OCI-LY1 (cell line): Measurements from ENCODE around the gene KLHL2.

ENCODE experiments used
- H2AFZ ChIP-seq: fragments of 200-600 bp; sonication (generic), shearing (Covaris generic); 2 replicates; pipeline ENCODE4 v1.6.0; 2014; ENCODE audit warnings: antibody characterized with exemption, mild to moderate bottlenecking, low read length
- H3F3A ChIP-seq: fragments of 200-600 bp; sonication (generic), shearing (Covaris generic); 2 replicates; pipeline ENCODE4 v1.6.0; 2014; ENCODE audit warnings: mild to moderate bottlenecking, antibody characterized with exemption, low read length, moderate library complexity; ENCODE audit not compliant: insufficient read depth
- H3K27ac ChIP-seq: fragments of 200-600 bp; sonication (generic); 2 replicates; pipeline ENCODE4 v1.5.1; 2014; ENCODE audit warnings: low read length, mixed run types, mild to moderate bottlenecking, low read depth; ENCODE audit not compliant: poor library complexity, severe bottlenecking
- H3K27me3 ChIP-seq: fragments of 200-600 bp; sonication (generic); 2 replicates; pipeline ENCODE4 v1.6.0; 2014; ENCODE audit warnings: antibody characterized with exemption, mild to moderate bottlenecking, low read length, moderate library complexity; ENCODE audit not compliant: insufficient read depth
- H3K36me3 ChIP-seq: fragments of 200-600 bp; sonication (generic); 2 replicates; pipeline ENCODE4 v1.6.1; 2014; ENCODE audit warnings: mild to moderate bottlenecking, antibody characterized with exemption, low read length, moderate library complexity, mixed read lengths; ENCODE audit not compliant: insufficient read depth
- H3K4me1 ChIP-seq: fragments of 200-600 bp; sonication (generic); 2 replicates; pipeline ENCODE4 v1.5.1; 2014; ENCODE audit warnings: mild to moderate bottlenecking, low read length, moderate library complexity; ENCODE audit not compliant: insufficient read depth, severe bottlenecking
- H3K4me2 ChIP-seq: fragments of 200-600 bp; sonication (generic), shearing (Covaris generic); 2 replicates; pipeline ENCODE4 v1.6.1; 2014; ENCODE audit warnings: low read length
- H3K4me3 ChIP-seq: fragments of 200-600 bp; sonication (generic); 2 replicates; pipeline ENCODE4 v1.5.1; 2014; ENCODE audit warnings: low read length, low read depth, mild to moderate bottlenecking, mixed read lengths; ENCODE audit not compliant: poor library complexity, severe bottlenecking
- H3K79me2 ChIP-seq: fragments of 200-600 bp; shearing (Covaris generic); 2 replicates; pipeline ENCODE4 v1.6.1; 2016; ENCODE audit warnings: mixed run types, low read length, mixed read lengths; ENCODE audit not compliant: insufficient read depth
- H3K9ac ChIP-seq: fragments of 200-600 bp; sonication (generic), shearing (Covaris generic); 2 replicates; pipeline ENCODE4 v1.6.1; 2014; ENCODE audit warnings: mild to moderate bottlenecking, low read length, mixed read lengths
- H3K9me2 ChIP-seq: fragments of 200-600 bp; sonication (generic), shearing (Covaris generic); 2 replicates; pipeline ENCODE4 v1.6.1; 2014; ENCODE audit warnings: low read depth, mild to moderate bottlenecking, low read length, mixed read lengths
- H3K9me3 ChIP-seq: fragments of 200-600 bp; shearing (Covaris generic); 2 replicates; pipeline ENCODE4 v1.6.1; 2014; ENCODE audit warnings: low read length, mixed read lengths
- H4K20me1 ChIP-seq: fragments of 200-600 bp; sonication (generic), shearing (Covaris generic); 2 replicates; pipeline ENCODE4 v1.6.0; 2016; ENCODE audit warnings: mild to moderate bottlenecking, low read length; ENCODE audit not compliant: insufficient read depth
- EZH2 ChIP-seq: fragments of 200-600 bp; sonication (generic), shearing (Covaris generic); IDR thresholded peaks from 2 replicates; pipeline ENCODE4 v1.8.0; 2017; ENCODE audit warnings: borderline replicate concordance, mixed run types, mild to moderate bottlenecking, antibody characterized with exemption, low read length, moderate library complexity, mixed read lengths
- TF ChIP-seq, protein P1 (sequence below): fragments of 200-600 bp; sonication (generic), shearing (Covaris generic); IDR thresholded peaks from 2 replicates; pipeline ENCODE4 v1.5.1; 2017; ENCODE audit warnings: mild to moderate bottlenecking, antibody characterized with exemption, low read length, moderate library complexity, mixed read lengths

KLHL2 gene

DNA sequence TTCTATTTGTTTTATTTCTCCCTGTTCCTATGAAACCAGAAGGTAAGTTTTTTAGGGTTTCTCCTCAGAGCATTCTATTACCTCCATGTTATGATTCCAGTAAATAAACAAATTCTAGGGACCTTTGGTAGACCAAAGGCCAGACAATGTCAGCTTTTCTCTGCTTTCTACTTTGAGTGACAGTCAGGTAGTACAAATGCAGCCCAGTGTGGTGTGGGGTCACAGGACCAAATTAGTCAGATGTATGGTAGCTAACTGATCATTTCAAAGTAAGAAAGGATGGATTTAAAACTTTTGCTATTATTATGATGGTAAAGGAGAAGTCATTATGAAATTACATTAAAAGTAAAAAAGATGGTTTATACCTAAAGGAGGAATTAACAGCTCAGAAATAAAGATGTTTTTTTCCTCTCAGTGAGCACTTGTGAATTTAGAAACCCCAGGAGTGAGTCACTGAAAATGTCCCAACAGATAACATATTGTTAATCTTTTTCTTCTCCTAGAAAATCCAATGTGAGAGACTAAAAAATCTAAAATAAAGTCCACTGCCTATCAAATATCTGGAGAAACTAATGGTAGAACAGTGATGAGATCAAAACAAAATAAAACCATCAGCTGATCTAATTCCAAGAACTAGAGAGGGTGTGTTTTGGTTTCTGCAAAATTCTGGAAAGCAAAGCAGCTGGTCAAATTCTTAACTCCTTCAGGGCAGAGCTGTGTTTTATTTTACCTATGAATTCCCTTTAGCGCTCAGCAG, 16.6 kb upstream of the KLHL2 start:
- no peaks in the 10 kb centered on the region for H3K79me2 ChIP-seq
- H3K36me3 ChIP-seq: no peaks in the 10 kb centered on the region
- H3K9me2 ChIP-seq: no peaks in the 10 kb centered on the region
- H3K9me3 ChIP-seq: no peaks in the 10 kb centered on the region
- H4K20me1 ChIP-seq: no peaks in the 10 kb centered on the region
- H3K4me3 ChIP-seq: no peak overlapping the region
- H3K4me1 ChIP-seq: no peaks in the 10 kb centered on the region
- TF ChIP-seq EZH2: no peak
- TF ChIP-seq, protein P1, sequence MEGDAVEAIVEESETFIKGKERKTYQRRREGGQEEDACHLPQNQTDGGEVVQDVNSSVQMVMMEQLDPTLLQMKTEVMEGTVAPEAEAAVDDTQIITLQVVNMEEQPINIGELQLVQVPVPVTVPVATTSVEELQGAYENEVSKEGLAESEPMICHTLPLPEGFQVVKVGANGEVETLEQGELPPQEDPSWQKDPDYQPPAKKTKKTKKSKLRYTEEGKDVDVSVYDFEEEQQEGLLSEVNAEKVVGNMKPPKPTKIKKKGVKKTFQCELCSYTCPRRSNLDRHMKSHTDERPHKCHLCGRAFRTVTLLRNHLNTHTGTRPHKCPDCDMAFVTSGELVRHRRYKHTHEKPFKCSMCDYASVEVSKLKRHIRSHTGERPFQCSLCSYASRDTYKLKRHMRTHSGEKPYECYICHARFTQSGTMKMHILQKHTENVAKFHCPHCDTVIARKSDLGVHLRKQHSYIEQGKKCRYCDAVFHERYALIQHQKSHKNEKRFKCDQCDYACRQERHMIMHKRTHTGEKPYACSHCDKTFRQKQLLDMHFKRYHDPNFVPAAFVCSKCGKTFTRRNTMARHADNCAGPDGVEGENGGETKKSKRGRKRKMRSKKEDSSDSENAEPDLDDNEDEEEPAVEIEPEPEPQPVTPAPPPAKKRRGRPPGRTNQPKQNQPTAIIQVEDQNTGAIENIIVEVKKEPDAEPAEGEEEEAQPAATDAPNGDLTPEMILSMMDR: no peak
- no peak overlapping the region for H3K4me2 ChIP-seq
- no peak overlapping the region for H2AFZ ChIP-seq
- H3K27ac ChIP-seq: no peak overlapping the region
- no peaks in the 10 kb centered on the region for H3F3A ChIP-seq
- no peak overlapping the region for H3K9ac ChIP-seq
- H3K27me3 ChIP-seq: no peaks in the 10 kb centered on the region

DNA sequence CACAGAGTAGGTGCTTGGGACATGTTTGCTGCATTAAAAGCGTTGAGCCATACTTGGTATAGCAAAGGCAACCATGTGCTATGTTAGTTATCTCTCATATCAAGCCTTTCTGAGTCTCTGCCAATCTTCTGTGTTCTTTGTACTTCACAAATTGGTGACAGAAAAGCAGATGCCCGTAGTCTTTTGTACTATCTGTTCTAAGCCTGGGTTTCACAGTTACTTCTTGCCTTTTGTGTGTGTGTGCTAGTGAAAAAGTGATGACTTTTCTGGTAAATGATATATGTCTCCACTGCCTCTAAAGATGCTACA, 16.1 kb upstream of the KLHL2 start:
- no peaks in the 10 kb centered on the region for H3F3A ChIP-seq
- no peaks in the 10 kb centered on the region for H3K9me3 ChIP-seq
- H3K36me3 ChIP-seq: no peaks in the 10 kb centered on the region
- H3K4me1 ChIP-seq: no peaks in the 10 kb centered on the region
- no peaks in the 10 kb centered on the region for H3K9me2 ChIP-seq
- no peak overlapping the region for H3K4me3 ChIP-seq
- H3K4me2 ChIP-seq: no peak overlapping the region
- no peaks in the 10 kb centered on the region for H4K20me1 ChIP-seq
- TF ChIP-seq EZH2: no peak
- TF ChIP-seq, protein P1: no peak
- H3K9ac ChIP-seq: no peak overlapping the region
- no peaks in the 10 kb centered on the region for H3K27me3 ChIP-seq
- H3K27ac ChIP-seq: no peak overlapping the region
- no peaks in the 10 kb centered on the region for H3K79me2 ChIP-seq
- H2AFZ ChIP-seq: no peak overlapping the region

DNA sequence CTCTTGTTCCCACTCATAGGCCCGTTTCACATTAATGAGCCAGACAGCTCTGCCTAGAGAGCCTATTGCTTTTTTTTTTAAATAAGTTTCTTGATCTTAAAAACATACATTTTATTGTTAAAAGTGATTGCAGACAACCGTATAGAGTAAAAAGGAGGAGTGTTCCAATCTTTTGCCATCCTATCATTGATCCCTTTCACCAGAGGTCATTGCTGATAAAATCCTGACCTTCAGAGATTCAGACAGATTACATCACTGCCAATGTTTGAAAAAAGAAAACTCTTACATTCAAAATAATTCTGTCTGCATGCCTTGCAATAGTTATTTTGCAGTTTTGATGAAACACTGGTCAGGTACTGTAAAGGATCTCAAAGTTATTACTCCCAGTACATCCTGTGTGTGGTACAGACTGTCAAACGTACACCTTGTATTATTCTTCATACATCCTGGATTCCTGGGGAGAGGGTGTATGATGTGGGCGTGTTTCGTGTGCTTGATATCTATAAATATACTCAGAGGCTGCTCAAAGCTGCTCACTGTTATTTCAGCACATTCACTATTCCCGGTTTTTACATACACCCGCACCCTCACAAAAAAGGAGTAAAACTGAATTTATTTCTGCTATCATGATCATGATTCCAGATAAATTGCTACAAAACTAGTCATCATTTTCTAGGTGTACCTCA, 15.4 kb upstream of the KLHL2 start:
- no peak overlapping the region for H3K9ac ChIP-seq

More for the DNA sequence above, 15.4 kb upstream of the KLHL2 start:
- H2AFZ ChIP-seq: no peak overlapping the region
- no peak overlapping the region for H3K4me3 ChIP-seq
- no peak for TF ChIP-seq EZH2
- no peak overlapping the region for H3K27ac ChIP-seq
- H3K4me2 ChIP-seq: no peak overlapping the region
- H3K4me1 ChIP-seq: no peaks in the 10 kb centered on the region
- H3K36me3 ChIP-seq: no peaks in the 10 kb centered on the region
- H4K20me1 ChIP-seq: no peaks in the 10 kb centered on the region
- no peaks in the 10 kb centered on the region for H3K9me2 ChIP-seq
- H3F3A ChIP-seq: no peaks in the 10 kb centered on the region
- no peaks in the 10 kb centered on the region for H3K27me3 ChIP-seq
- no peaks in the 10 kb centered on the region for H3K9me3 ChIP-seq
- no peaks in the 10 kb centered on the region for H3K79me2 ChIP-seq
